ENCODE results near the gene SLC24A5.

Gene SLC24A5

DNA sequence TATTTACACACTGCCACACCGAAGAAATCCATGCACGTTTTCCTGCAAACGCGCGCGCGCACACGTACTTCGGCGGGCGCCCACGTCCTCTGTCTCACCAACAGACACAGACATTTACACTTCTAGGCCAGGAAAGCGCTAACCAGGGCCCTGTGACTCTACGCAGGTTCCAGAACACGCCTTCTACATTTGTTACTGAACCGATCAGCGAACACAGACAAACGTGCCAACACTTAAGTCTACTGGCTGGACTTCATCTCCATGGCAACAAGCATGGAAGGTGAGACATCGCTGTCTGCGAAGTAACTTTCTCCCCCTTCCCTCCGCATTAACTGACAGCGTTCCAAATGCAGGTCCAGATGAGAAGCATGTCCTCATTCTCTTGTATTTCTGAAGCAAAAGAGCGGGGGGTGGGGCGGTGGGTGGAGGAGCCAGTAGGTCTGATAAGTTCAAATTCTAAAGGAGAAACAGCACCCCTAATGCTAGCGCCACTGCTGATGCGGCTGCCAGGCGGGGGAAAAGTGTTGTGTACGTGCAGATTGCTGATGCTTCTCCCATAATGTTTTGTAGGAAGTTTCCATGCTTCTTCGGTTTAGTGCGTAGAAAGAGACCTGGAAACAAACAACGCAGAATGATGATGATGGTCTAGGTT is 70.9 kb downstream of the SLC24A5 start, which contains the start of gene CTXN2:
TSS of gene CTXN2 (plus strand) at position 92 of the 652 bp plus-strand sequence. CDS start 9,636 bp downstream, outside the sequence.
- DNase-seq: no peak
